Medulla oblongata (tissue), 1 donor: ENCODE results near the gene ARMH3.

ENCODE experiments used
- DNase-seq: peaks from one replicate; pipeline ENCODE4 v3.0.0-alpha.2; 2015; ENCODE audit errors: extremely low spot score

The ARMH3 gene

DNA sequence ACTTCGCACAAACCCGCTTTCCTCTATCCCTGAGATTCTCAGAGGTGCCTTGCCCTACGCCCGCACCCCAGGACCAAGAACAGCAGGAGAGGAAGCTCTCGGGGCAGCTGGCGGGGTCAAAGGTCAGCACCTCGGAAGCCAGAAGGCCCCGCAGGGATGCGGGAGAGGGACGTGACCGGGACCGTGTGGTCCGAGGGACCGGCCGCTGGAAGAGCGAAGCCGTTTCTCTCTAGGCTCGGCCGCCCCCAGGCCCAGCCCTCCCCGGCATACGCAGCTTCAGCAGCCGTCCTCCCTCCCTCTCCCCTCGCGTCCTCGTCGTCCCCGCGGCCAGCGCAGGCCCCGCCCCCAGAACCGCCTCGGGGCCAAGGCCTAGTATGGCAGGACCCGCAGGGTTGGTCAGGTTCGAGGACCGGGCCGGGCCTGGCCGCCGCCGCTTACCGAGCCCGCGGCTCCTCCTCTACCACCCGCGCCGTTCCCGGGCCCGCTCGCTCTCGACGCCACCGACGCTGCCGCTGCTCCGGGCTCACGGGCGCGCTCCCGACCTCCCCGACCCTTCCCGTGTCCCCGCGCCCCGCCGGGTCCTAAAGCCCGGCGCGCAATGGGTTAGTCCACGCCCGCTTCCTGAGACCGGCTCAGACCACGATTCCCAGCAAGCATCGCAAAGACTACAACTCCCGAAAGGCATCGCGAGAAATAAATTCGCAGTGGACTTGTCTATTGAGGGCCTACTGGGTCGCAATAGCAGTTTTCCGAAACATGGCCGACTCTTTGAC lies at the start of gene ARMH3:
ARMH3 (minus strand) TSS at position 527 of the 773 bp plus-strand sequence. CDS start 16,059 bp downstream, outside the sequence.
- DNase-seq, result peak; percentile 99

GRCh38 chr10:102102421-102102820 lies 46.4 kb upstream of the ARMH3 start:
- no peak for DNase-seq

DNA sequence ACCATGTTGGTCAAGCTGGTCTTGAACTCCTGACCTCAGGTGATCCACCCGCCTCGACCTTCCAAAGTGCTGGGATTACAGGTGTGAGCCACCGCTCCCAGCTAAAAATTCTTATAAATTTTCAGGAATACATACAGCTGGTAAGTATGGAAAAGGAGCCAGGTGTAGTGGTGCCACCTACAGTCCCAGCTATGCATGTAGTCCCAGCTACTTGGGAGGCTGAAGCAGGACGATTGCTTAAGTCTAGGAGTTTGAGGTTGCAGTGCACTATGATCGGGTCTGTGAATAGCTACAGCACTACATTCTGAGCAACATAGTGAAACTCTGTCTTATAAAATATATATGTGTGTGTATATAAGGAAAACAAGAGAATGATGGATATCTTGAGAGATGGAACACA lies 45.2 kb upstream of the ARMH3 start:
- no peak for DNase-seq

DNA sequence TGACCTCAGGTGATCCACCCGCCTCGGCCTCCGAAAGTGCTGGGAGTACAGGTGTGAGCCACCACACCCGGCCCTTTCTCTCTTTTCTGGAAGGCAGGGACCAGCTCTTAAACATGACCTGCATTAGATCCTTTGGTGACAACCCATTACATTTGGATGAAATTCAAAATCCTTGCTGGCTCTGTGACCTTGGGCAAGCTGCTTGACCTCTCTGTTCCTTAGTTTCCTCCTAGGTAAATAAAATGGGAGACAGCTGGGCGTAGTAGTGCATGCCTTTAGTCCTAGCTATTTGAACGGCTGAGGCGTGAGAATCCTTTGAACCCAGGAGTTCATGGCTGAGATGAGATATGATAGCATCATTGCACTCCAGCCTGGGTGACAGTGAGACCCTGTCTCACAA lies 40.5 kb upstream of the ARMH3 start:
- no peak for DNase-seq

DNA sequence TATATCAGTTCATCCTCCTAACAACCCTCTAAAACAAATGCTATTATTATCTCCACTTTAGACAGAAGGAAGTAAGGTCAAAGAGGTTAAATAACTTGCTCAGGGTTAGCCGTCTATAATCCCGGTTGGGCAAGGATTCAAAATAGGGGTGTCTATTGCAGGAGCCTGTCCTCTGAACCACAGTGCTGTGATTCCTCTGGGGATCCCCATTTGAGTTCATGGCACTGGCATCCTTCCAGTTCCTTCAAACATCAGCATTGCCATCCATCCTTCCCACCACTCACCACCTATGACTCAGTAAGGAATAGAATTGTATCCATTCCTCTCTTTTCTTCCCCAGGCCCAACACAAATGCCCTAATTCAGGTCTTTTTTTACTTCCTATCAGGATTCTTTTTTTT lies 34.8 kb upstream of the ARMH3 start:
- no peak for DNase-seq

DNA sequence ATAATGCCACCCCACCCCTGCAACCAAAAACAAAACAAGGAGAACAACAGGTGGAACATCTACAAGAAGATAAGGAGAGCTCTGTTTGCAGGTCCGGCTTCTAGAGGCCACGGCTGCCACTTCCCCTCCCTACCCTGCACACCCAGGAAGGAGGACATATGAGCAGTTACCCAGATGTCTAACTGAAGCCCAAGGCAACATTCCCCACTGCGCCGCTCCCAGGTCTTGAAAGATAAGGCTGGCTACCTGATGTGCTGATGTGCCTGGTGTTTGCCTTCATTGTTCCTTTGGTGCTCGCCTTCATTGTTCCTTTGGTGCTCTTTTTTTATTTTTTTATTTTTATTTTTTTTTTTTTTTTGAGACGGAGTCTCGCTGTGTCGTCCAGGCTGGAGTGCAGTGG lies 30.2 kb upstream of the ARMH3 start:
- no peak for DNase-seq

- DNase-seq, result no peak
Measured at GRCh38 chr10:102085336-102085735, 29.4 kb upstream of the ARMH3 start.

DNA sequence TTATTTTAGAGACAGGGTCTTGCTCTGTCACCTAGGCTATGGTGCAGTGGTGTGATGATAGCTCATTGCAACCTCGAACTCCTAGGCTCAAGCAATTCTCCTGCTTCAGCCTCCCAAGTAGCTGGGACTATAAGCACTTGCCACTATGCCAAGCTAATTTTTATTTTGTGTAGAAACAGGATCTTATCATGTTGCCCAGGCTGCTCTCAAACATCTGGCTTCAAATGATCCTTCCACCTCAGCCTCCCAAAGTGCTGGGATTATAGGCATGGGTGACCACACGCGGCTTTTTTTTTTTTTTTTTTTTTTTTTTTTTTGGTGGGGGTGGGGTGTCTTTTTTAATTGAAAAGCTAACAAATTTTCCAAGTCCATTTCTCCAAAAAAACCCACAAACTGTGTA lies 27.6 kb upstream of the ARMH3 start:
- DNase-seq, result no peak

DNA sequence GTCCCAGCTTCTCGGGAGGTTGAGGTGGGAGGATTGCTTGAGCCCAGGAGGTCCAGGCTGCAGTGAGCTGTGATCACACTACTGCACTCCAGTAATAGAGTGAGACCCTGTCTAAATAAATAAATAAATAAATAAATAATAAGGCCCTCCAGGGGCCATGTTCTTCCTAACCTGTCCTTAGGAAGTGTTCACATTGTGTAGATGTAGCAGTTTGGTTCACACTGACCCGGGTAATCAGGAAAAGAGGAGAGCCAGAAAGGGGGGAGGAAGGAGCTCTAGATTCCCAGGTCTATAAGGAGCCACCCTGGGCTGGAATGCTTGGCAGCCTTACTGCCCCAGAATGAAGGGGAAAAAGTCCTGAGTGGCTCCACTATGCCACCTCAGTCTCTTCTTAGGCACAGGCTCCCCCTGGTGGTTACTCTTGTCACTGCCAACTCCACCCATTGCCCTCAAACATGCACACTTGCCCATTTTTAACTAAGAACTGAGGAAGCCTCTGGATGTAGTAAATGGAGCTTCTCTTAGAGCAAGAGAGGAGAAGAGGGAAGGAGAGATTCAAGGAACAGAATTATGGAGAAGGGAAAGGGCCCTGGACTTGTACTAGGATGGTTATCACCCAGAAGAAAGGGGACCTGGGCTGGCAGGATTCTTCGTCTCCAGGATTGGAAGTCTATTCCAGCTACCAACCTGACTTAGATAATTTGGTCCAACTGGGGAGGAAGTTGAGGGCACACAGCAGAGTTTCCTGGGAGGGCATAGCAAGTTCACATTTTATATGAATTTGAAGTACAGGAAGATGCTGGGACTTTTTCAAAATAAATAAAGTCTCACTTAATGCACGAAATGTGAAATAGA lies 16.9 kb upstream of the ARMH3 start:
- peak; percentile 89 for DNase-seq

DNA sequence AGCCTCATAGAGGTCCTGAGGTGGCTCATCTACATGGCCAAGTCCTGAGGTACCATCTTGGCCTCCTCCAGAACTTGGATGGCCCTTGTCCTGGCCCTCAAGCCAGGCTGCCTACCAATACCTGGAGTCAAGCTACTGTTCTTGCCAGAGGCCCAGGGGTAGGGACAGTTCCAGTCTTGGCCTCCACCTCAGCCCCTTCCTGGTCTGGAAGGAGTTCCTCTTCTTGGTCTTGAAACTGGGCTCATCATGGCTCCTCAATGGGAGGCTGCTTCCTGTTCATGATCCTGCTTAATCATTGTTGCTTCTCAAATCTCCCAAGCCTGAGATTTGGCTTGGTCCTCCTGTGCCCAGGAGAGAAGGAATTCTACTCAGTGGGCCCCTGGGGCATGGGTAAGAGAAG lies 13.1 kb upstream of the ARMH3 start:
- no peak for DNase-seq

DNA sequence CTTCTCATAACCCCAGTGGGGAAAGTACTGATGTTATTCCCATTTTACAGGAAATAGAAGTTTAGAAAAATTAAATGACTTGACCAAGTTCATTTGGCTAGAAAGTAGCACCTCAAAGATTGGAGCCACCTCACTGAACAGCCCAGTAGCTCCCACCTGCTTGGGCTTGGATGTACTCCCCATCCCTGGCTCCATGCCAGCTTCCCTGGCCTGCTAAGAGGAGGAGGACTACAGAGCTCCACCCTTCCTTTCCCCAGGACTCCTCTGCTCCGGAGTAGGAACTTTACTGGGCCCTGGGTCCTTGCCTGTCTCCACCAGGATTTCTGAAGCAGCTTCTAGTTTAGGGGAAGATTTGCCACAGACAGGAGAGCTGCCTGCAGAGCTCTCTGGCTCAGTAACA lies 12.2 kb upstream of the ARMH3 start:
- no peak for DNase-seq

GRCh38 chr10:102067091-102067916 lies 11.3 kb upstream of the ARMH3 start:
- DNase-seq, result no peak

DNA sequence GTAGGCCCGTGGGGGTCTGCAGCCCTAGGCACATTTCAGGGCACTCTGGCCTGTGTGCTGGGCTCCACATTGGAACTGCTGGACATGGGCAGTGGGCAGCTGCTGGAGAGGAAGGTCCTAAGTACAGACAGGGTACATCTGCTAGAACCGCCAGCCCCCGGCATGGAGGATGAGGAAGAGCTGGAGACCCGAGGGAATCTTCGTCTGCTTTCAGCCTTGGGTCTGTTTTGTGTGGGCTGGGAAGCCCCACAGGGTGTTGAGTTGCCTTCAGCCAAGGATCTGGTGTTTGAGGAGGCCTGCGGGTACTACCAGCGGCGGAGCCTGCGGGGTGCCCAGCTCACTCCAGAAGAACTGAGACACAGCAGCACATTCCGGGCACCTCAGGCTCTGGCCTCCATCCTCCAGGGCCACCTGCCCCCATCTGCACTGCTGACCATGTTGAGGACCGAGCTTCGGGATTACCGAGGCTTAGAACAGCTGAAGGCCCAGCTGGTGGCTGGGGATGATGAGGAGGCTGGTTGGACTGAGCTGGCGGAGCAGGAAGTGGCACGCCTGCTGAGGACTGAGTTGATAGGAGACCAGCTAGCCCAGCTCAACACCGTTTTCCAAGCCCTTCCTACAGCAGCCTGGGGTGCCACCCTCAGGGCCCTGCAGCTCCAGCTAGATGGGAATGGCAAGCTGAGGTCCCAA lies 10.6 kb upstream of the ARMH3 start:
- no peak for DNase-seq

GRCh38 chr10:102065561-102066398 lies 9.8 kb upstream of the ARMH3 start:
- DNase-seq, result no peak

DNA sequence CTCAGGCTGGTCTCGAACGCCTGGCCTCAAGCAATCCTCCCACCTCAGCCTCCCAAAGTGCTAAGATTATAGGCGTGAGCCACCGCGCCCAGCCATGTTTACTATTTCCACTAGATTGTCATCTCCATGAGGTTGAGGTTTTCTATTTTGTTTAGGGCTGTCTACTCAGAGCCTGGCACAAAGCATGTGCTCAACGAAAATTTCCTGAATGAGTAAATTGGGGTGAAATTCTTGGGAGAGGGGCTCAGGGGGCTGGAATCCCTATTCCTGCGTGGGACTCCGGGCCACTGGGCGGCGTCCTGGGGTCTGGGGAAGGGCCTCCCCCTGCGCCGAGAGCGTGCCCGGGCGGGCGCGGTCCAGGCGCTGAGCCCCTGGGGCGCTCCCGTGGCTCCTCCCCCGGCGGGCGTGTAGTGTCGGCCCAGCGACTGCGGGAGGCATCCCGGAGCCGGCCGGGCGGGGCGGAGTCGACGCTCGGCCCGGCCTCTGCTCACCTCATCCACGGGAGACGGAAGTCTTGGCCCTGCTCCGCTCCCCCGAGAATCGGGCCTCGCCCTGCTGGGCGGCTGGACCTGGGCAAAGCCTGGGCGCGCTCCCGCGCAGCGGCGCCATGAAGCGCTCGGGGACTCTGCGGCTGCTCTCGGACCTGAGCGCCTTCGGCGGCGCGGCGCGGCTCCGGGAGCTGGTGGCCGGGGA lies 9.0 kb upstream of the ARMH3 start, which contains the start of gene HPS6:
HPS6 (plus strand) TSS at position 482 of the 693 bp plus-strand sequence; CDS start at position 608, 126 bp downstream.
- peak; percentile 88 for DNase-seq

- DNase-seq, result no peak
Measured at GRCh38 chr10:102064503-102064867, 8.5 kb upstream of the ARMH3 start.

DNA sequence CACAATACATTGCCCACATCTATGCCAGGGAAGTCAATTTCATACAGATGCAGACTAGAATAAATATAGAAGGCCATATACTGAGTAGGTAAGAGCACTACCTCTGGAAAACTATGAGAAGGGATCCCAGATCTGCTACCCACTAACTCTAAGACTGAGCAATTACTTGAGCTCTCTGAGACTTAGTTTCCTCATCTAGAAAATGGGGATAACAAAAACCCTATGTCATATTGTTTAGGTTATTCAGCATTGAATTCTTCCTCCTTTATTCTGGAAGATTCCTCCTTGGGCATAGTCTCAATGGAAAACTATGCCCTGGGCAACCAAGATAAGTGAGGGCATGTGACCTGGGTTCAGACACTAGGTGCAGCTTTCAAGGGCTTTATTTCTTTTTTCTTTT lies 4.0 kb upstream of the ARMH3 start:
- no peak for DNase-seq

DNA sequence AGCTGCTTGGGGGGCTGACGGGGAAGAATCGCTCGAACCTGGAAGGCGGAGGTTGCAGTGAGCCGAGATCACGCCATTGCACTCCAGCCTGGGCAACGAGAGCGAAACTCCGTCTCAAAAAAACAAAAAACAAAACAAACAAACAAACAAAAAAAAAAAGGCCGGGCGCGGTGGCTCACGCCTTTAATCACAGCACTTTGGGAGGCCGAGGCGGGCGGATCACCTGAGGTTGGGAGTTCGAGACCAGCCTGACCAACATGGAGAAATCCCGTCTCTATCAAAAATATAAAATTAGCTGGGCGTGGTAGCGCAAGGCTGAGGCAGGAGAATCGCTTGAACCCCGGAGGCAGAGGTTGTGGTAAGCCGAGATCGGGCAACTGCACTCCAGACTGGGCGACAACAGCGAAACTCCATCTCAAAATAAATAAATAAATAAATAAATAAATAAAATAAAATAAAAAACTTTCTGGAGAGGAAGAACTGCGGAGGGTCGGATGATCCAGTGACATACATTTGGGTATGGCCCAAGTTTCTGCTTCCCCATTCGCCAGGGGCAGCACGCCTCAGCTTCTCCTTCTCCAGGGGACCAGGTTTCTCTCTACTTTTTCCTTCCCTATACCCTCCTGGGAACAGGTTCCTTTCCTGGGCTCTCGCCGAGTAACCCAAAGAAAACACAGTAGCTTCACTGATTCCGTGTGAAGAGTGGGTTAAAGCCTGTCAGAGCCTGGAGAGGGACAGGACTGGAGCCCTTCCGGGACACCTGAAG lies 909 bp downstream of the ARMH3 start:
- peak; percentile 69 for DNase-seq

DNA sequence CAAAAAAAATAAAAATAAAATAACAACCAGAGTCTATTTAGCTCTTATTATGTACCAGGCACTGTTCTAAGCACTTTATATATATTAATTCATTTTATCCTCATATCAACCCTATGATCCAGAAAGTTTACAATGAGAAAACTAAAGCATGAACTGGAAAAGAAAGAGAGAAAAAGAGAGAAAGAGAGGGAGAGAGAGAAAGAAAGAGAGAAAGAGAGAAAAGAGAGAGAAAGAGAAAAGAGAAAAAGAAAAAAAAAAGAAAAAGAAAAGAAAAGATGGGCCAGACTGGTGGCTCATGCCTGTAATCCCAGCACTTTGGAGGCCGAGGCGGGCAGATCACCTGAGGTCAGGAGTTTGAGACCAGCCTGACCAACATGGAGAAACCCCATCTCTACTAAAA lies 9.9 kb downstream of the ARMH3 start:
- no peak for DNase-seq
